DMS153 (cell line): ENCODE results near the gene TTC24.
"Not testable (repeated sequence)": the region's sequence is repeated elsewhere in the genome, so short reads cannot be mapped to it uniquely, and the experiment has no call there.

Experiments
- DNase-seq: peaks from one replicate; lab custom pipeline; 2025; lab: John Stamatoyannopoulos, UW

The TTC24 gene

DNA sequence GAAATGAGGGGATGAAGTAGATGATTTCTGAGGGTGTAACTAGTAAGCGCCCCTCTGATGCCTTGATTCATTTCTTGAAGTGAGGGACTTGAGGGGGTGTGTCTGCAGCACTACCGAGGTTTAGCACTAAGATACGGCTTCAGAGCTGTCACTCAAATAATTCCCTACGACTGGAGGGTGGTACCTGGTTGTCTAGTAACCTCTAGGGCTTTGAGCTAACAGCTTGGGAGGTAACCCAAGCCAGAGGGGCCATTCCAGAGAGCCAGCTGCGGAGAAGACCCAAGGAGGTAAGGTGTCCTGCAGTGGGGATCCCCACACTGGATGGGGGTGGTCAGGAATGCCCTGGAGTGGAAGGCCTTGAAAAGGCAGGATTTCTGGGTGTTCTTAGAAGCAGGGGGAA is at the start of gene TTC24:
Gene TTC24, plus strand, starts transcription at position 252 of the 400 bp plus-strand sequence. CDS start 1,642 bp downstream, outside the sequence.
- no peak for DNase-seq

GRCh38 chr1:156530006-156530405 is 49.5 kb upstream of the TTC24 start:
- no peak for DNase-seq

GRCh38 chr1:156532374-156532773 is 47.1 kb upstream of the TTC24 start:
- DNase-seq: no peak

GRCh38 chr1:156533568-156534220 is 45.8 kb upstream of the TTC24 start:
- no peak for DNase-seq

GRCh38 chr1:156534424-156535060 is 45.0 kb upstream of the TTC24 start:
- DNase-seq: no peak

DNA sequence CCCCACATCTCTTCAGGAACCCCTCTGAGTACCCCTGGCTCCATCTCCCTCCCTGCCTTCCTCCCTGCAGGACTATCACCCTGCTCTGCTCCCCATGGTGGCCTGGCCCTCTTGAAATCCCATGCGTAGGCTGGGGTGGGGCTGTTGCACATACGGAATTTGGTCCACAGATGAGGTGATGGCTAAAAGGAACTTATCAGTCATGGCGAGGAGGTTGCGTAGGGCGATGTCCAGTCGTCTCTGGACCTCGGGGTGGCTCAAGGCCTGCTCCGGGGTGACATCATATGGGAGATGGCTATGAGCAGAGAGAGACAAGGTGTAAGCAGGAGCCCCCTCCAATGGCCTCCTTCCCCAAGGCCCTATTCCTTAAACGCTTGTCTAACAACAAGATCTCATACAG is 42.5 kb upstream of the TTC24 start:
- DNase-seq: no peak

GRCh38 chr1:156538711-156539440 is 40.6 kb upstream of the TTC24 start:
- DNase-seq: no peak

DNA sequence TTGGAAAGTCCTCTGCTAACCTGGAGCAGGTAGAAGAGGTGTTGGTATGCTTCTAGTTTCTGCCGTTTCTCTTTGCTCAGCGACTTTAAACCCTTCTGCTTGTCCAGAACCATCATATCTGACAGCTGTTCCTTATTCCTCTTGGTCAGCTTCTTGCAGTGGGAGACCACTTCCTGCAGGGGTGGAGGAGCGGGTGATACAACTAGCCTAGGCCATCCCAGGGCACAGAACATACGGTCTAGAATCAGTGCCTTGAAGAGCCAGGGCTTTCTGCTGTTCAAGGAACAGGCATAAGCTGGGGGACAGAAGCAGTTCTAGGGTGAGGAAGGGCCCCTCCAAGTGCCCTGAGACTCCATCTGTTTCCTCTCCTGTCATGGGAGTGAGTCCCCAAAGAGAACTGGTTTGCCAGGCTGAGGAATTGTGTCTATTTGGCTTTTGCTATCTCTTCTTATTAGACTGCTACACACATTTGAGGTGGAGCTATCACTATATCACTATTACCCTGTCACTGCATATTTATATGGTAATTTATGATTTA is 39.6 kb upstream of the TTC24 start:
- DNase-seq: no peak

DNA sequence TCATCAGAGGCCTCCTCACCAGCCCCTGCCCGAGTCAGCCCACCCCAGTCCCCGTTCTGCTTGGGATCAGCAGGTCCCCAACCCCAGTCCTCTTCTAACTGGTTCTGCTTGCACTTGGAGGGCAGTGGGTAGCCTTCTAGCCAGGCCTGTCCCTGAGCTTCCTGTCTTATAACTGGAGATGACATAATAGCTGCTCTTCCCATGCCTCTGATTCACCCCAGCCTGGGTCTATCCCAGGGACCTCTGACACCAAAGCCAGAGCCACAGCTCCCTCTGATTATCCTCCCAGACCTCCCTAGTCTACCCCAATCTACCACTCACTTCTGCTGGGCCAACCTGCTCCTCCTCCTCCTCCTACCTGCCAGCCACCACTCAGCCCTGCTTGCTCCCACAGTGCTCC is 38.6 kb upstream of the TTC24 start:
- DNase-seq: no peak

GRCh38 chr1:156543066-156543465 is 36.5 kb upstream of the TTC24 start:
- no peak for DNase-seq

- DNase-seq: no peak
Observed at GRCh38 chr1:156544592-156545102, 34.9 kb upstream of the TTC24 start.

- no peak for DNase-seq
Observed at GRCh38 chr1:156546267-156546666, 33.3 kb upstream of the TTC24 start.

DNA sequence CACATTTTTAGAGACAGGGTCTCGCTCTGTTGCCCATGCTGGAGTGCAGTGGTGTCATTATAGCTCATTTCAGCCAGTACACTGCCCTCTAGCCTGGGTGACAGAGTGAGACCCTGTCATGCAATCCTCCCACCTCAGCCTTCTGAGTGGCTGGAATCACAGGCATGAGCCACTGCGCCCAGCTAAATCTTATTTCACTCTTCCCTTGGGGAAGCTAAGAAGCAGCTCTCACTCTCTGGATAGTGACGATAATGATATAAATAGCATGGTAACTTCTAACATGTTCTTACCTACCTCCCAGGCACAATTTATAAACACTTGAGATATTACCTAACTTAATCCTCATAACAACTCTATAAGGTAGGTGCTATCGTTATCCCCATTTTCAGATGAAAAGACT is 32.1 kb upstream of the TTC24 start:
- no peak for DNase-seq

- no peak for DNase-seq
Observed at GRCh38 chr1:156547982-156548381, 31.5 kb upstream of the TTC24 start.

- DNase-seq: no peak
Observed at GRCh38 chr1:156549390-156549789, 30.1 kb upstream of the TTC24 start.

DNA sequence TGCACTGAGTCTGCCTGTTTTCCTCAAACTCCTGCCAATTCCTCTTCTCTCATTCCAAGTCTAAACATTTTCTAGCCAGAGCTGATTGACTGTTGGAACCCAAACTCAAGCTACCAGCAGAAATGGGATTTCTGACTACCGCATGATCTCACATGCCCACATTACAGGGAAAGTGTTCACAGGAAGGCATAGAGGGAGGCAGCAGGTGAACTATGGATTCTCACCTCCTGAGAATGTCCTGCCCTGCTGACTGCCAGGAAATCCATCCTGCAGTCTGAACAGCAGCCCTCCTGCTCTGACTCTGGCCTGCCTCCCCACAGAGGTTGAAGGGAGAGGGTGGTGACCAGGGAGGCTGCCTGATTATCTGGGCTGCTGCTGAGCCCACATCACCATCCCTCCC is 29.7 kb upstream of the TTC24 start:
- no peak for DNase-seq

- no peak for DNase-seq
Observed at GRCh38 chr1:156550346-156550745, 29.2 kb upstream of the TTC24 start.

DNA sequence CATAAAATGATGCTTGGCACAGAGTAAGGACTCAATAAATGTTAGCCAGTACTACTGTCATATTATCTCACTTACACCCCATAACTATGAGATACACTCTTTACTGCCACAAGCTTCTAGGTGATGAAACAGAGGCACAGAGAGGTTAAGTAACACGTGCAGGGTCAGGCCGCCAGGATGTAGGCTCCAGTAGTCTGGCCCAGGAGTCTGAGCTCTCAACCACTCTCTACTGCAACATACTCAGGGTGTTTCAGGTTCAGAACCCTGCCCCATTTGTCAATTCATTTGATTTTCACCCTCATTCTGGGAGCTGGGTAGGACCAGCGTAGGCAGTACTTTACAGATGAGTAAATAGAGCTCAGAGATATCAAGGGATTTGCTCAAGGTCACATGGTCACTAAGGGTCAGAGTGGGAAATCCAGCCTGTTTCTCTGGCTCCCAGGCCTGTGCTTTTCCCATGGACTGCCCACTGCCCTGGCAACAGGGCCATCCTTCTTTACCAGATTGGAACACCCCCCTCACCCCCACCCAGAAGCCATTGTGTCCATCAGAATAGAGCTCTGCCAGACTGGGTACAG is 28.4 kb upstream of the TTC24 start:
- DNase-seq: no peak

GRCh38 chr1:156551869-156552268 is 27.7 kb upstream of the TTC24 start:
- DNase-seq: no peak

GRCh38 chr1:156552518-156552917 is 27.0 kb upstream of the TTC24 start:
- DNase-seq: no peak

DNA sequence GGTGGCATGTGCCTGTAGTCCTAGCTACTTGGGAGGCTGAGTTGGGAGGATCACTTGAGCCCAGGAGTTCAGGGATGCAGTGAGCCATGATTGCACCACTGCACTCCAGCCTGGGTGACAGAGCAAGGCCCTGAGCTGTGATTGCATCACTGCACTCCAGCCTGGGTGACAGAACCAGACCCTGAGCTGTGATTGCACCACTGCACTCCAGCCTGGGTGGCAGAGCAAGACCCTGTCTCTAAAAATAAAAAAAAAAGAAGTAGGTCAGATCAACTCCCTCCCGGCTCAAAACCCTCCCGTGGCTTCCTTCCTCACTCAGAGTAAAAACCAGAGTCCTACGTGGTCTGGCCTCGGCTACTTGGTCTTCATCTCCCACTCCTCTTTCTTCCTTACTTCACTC is 26.6 kb upstream of the TTC24 start:
- not testable (repeated sequence) for DNase-seq

DNA sequence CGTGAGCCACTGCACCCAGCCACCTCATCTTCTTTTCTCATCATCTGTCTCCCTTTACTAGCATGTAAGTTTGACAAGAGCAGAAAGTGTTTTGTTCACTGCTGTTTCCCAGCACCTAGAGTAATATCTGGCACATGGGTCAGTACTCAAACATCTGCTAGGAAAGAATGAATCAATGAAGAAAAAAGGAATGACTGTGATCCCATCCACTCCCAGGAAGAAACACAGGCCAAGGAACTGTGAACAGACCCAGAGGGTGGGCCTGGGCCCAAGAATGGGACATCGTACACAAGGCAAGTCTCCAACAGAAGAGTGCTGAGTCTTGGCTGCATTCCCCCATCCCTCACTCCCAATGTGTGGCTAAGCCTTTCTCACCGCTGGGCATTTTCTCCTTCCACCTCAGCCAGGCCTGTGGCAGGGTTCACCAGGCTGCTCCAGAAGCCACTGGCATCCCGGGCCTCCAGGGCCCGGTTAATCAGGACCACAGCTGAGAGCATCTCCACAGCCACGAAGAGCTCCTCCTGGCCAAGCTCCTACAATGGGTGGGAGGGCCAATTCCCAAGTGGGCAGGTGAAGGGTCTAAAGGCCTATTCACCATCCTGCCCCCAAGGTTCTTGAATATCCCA is 25.6 kb upstream of the TTC24 start:
- no peak for DNase-seq
